ENCODE data around the gene HUNK.
"Not testable (repeated sequence)": the region's sequence is repeated elsewhere in the genome, so short reads cannot be mapped to it uniquely, and the experiment has no call there.

Gene HUNK

GRCh38 chr21:32008714-32009113, 135.9 kb downstream of the HUNK start:
- DNase-seq, result no peak

GRCh38 chr21:32009263-32009662, 136.4 kb downstream of the HUNK start:
- DNase-seq, result no peak

DNA sequence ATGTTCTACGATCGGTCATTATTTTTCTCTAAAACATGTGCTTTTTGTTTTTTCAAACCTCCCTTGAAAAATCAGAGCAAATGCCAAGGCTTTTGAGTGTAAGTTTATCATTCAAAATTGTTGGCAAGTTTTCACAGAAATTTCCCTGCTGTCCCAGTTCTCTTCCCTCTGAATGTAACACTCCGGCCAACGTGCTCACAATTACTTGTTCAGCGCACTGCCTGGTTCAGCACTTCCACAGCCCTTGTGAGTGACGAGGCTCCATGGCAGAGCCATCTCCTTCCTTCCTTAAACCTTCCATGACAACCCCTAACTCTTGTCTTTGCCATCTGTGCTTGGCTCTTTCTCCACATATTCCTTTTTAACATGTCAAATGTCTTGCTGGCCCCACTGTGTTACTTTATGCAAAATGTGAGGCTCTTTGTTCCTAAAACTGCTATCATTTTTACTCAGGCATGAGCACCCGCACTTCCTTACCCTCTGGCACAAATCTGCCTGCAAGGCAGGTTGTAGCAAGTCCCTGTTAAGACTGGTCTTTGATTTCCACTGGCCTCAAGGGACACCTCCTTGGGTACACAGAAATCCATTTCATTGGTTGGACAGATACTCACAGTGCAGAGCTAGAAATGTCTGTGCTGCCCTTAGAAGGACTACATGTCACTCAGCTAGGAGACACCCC, 142.8 kb downstream of the HUNK start:
- no peak for DNase-seq

DNA sequence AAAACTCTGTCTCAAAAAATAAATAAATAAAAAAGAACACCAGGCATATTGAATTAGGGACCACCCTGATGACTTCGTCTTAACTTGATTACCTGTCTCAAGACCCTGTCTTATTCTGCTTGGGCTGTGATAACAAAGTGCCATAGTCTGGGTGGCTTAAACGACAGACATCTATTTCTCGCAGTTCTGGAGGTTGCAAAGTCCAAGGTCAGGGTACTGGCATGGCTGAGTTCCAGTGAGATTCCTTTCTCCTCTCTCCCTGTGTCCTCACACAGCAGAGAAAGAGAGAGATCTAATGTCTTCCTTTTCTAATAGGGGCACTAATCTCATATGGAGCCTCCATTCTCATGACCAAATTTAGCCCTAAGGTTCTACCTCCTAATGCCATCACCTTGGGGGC, 145.6 kb downstream of the HUNK start:
- DNase-seq, result no peak

DNA sequence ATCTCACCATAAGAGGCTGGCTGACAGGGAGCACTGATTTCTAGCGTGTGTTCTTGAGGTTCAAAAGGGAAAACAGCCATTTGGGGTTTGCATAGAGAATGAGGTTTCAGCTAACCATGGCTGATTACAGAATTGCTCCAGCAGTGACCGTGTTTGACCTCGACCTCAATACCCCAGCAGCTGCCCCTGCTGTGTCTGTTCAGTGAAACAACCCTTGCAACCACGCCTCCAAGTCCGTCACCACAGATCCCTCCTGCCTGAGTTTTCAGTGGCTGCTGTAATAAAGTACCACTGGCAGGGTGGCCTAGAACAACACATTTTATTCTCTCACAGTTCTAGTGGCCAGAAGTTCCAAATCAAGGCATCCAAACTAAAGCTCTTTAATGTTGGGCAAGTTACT, 147.7 kb downstream of the HUNK start:
- DNase-seq, result no peak

- DNase-seq, result peak; percentile 87
Measured at GRCh38 chr21:32021319-32021994, 148.6 kb downstream of the HUNK start.

DNA sequence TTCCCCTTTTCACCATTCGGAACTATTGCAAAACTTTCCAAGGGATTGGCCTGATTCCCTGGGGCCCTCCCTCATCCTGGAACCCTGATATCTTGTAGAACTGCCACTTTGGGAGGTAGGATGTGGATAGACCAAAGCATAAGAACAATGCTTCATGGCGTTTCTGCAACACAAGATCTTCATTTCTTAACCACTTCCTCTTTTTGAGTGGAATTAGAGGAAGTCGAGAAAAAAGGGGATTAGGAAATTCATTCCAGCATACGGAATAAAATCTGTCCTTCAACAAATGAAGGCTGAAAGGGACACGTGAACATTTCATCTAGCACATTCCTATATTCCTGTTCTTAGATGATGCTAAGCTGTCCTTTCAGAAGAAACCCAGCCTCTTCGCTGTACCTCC, 149.3 kb downstream of the HUNK start:
- no peak for DNase-seq

DNA sequence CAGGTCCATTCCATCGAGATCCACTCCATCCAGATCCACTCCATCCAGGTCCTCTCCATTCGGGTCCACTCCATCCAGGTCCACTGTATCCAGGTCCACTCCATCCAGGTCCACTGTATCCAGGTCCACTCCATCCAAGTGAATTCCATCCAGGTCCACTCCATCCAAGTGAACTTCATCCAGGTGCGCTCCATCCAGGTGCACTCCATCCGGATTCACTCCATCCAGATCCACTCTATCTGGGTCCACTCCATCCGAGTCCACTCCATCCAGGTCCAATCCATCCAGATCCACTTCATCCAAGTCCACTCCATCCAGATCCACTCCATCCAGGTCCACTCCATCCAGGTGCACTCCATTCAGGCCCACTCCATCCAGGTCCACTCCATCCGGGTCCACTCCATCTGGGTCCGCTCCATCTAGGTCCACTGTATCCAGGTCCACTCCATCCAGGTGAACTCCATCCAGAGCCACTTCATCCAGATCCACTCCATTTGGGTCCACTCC, 157.4 kb downstream of the HUNK start:
- no peak for DNase-seq

GRCh38 chr21:32034850-32035249, 162.0 kb downstream of the HUNK start:
- DNase-seq, result no peak

- no peak for DNase-seq
Measured at GRCh38 chr21:32035617-32036016, 162.8 kb downstream of the HUNK start.

DNA sequence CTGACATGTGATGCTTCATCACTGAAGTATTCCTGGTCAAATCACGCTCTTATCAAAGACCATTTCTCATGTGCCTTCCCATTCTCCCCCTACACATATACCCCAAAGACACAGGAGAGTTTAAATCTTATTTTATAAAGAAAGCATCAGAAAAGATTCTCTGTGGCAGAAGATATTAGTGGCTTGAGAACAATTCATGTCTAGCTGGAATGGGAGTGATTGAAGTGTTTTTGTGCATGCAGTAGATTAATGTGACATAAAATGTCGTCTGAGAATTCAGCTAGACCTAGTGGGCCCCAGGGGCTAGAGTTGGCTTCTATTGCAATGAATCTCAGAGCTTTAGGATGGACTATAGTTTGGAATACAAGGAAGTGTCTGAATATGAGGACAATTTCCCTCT, 163.9 kb downstream of the HUNK start:
- no peak for DNase-seq

GRCh38 chr21:32038751-32039150, 165.9 kb downstream of the HUNK start:
- DNase-seq, result not testable (repeated sequence)

DNA sequence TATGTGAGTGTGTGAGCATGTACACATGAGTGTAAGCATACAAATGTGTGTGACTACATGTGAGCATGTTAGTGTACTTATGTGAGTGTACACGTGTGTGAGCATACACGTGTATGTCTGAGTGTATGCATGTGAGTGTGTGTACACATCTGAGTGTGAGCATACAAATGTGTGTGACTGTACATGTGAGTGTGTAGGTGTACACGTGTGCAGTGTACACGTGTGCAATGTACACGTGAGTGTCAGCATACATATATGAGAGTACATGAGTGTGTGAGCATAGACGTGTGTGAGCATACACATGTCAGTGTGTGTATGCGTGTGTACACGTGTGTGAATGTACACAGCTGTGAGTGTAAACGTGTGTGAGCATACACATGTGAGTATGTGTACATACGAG, 170.6 kb downstream of the HUNK start:
- no peak for DNase-seq

DNA sequence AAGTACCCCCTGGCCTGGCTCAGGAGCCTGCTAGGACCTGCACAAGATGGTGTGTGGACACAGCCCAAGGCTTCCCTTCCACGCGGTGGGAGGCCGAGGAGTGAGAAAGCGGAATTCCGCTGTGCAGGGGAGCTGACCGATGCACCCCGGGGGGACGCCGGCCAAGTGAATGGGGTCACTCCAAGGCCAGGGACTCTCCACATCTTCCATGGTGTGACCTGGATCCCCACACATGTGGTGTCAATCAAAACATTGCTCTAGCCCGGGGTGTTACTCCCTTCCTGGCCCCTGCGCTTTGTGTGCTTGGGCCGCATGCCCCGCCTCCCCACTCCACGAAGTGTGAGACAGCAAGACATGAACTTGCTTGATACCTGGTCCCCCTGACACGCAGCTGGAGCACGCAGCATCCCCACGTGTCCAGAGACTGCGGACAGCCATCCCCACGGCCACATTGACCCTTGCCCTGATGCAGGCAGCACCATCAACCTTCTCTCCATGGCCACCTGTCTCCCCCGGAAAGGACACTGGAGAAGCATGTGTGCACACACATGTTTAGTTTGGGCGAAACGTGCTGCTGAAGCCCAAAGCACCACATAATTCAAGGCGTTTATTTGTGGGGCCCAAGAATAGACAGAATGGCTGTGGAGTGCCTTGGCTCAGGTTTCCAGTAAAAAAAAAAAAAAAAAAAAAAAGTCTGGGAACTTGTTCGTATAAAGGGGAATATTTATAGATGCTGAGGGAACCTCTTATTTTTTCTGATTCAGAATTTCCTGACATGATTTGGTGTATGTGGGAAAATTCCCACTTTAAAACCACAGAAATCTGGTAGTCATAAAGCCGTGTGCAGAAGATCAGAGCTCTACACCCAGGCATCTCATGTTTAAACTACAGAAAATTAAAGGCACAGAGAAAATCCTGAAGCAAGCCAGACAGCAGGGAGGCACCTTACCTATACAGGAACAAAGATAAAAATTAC, 171.7 kb downstream of the HUNK start:
- no peak for DNase-seq

GRCh38 chr21:32046191-32046590, 173.4 kb downstream of the HUNK start:
- no peak for DNase-seq

- DNase-seq, result no peak
Measured at GRCh38 chr21:32048353-32048752, 175.5 kb downstream of the HUNK start.

Data from NCI-H1694 (cell line).